H9 (cell line): ENCODE data around the gene SPAG17. TPM values are rescaled to one million over a fixed set of nuclear protein-coding genes. Genes with fewer than 3 reads are reported as not detected.

Experiments
- DNase-seq: peaks from one replicate; pipeline ENCODE4 v3.0.0-alpha.2; 2017
- H2AFZ ChIP-seq: one replicate; pipeline ENCODE4 v1.6.1; 2013; ENCODE audit warnings: mild to moderate bottlenecking, low read length, control low read depth, moderate library complexity
- H2AK5ac ChIP-seq: 2 replicates; pipeline ENCODE4 v1.6.1; 2013; ENCODE audit warnings: low read length, control low read depth, mixed read lengths; ENCODE audit not compliant: insufficient read length
- H2BK120ac ChIP-seq: one replicate; pipeline ENCODE4 v1.6.1; 2013; ENCODE audit warnings: low read depth, mild to moderate bottlenecking, low read length, control low read depth, inconsistent platforms; ENCODE audit not compliant: poor library complexity, severe bottlenecking
- H2BK12ac ChIP-seq: 2 replicates; pipeline ENCODE4 v1.6.1; 2013; ENCODE audit warnings: low read length, control low read depth, mixed read lengths, low read depth; ENCODE audit not compliant: insufficient read length
- H2BK15ac ChIP-seq: 2 replicates; pipeline ENCODE4 v1.6.1; 2013; ENCODE audit warnings: low read depth, low read length, control low read depth
- H2BK20ac ChIP-seq: one replicate; pipeline ENCODE4 v1.6.1; 2013; ENCODE audit warnings: low read depth, mild to moderate bottlenecking, low read length, control low read depth, inconsistent platforms; ENCODE audit not compliant: poor library complexity, severe bottlenecking
- H2BK5ac ChIP-seq: 2 replicates; pipeline ENCODE4 v1.6.1; 2013; ENCODE audit warnings: low read length, control low read depth, mixed read lengths; ENCODE audit not compliant: insufficient read length
- H3K14ac ChIP-seq: 2 replicates; pipeline ENCODE4 v1.6.1; 2013; ENCODE audit warnings: low read length, control low read depth; ENCODE audit not compliant: insufficient read depth
- H3K18ac ChIP-seq: 2 replicates; pipeline ENCODE4 v1.6.1; 2013; ENCODE audit warnings: low read depth, mild to moderate bottlenecking, mixed read lengths, low read length, control low read depth; ENCODE audit not compliant: insufficient read length
- H3K23ac ChIP-seq: 2 replicates; pipeline ENCODE4 v1.6.1; 2013; ENCODE audit warnings: low read length, control low read depth, mixed read lengths, low read depth; ENCODE audit not compliant: insufficient read length
- H3K23me2 ChIP-seq: 2 replicates; pipeline ENCODE4 v1.6.1; 2013; ENCODE audit warnings: low read depth, mild to moderate bottlenecking, mixed read lengths, low read length, control low read depth; ENCODE audit not compliant: insufficient read length, poor library complexity, severe bottlenecking
- H3K27ac ChIP-seq: 2 replicates; pipeline ENCODE4 v1.5.1; 2013; ENCODE audit warnings: low read length, control low read depth, mixed read lengths, low read depth; ENCODE audit not compliant: insufficient read length
- H3K27me3 ChIP-seq: 2 replicates; pipeline ENCODE4 v1.6.1; 2013; ENCODE audit warnings: low read length, control low read depth, inconsistent platforms; ENCODE audit not compliant: insufficient read depth
- H3K4ac ChIP-seq: 2 replicates; pipeline ENCODE4 v1.6.1; 2013; ENCODE audit warnings: low read depth, mild to moderate bottlenecking, control low read depth, inconsistent platforms, low read length, moderate library complexity
- H3K4me1 ChIP-seq: 2 replicates; pipeline ENCODE4 v1.6.1; 2013; ENCODE audit warnings: low read length, control low read depth, inconsistent platforms; ENCODE audit not compliant: insufficient read depth
- H3K4me2 ChIP-seq: 2 replicates; pipeline ENCODE4 v1.6.1; 2013; ENCODE audit warnings: low read length, control low read depth, mixed read lengths; ENCODE audit not compliant: insufficient read length, insufficient read depth
- H3K56ac ChIP-seq: 2 replicates; pipeline ENCODE4 v1.6.1; 2013; ENCODE audit warnings: low read depth, mild to moderate bottlenecking, mixed read lengths, low read length, control low read depth; ENCODE audit not compliant: insufficient read length
- H3K79me1 ChIP-seq: 2 replicates; pipeline ENCODE4 v1.6.1; 2013; ENCODE audit warnings: low read depth, mild to moderate bottlenecking, moderate library complexity, low read length, control low read depth, inconsistent platforms; ENCODE audit not compliant: insufficient read depth, poor library complexity, severe bottlenecking
- H3K79me2 ChIP-seq: 2 replicates; pipeline ENCODE4 v1.6.1; 2013; ENCODE audit warnings: low read length, control low read depth, inconsistent platforms; ENCODE audit not compliant: insufficient read depth
- H3K9ac ChIP-seq: 2 replicates; pipeline ENCODE4 v1.6.1; 2013; ENCODE audit warnings: low read length, control low read depth, mixed read lengths; ENCODE audit not compliant: insufficient read length; ENCODE audit errors: extremely low read depth
- H3K9me3 ChIP-seq: one replicate; pipeline ENCODE4 v1.6.1; 2013; ENCODE audit warnings: low read depth, low read length, inconsistent platforms; ENCODE audit not compliant: control insufficient read depth
- H3T11ph ChIP-seq: one replicate; pipeline ENCODE4 v1.6.1; 2013; ENCODE audit warnings: mild to moderate bottlenecking, low read length, control low read depth, inconsistent platforms
- H4K20me1 ChIP-seq: one replicate; pipeline ENCODE4 v1.6.1; 2013; ENCODE audit not compliant: control insufficient read depth, insufficient read length, insufficient read depth
- H4K5ac ChIP-seq: 2 replicates; pipeline ENCODE4 v1.6.1; 2013; ENCODE audit warnings: low read depth, mild to moderate bottlenecking, mixed read lengths, low read length, control low read depth; ENCODE audit not compliant: insufficient read length
- H4K8ac ChIP-seq: replicated peaks from 2 replicates; pipeline ENCODE4 v1.6.1; 2013; ENCODE audit warnings: low read length, control low read depth, mixed read lengths, low read depth; ENCODE audit not compliant: insufficient read length
- H4K91ac ChIP-seq: 2 replicates; pipeline ENCODE4 v1.6.1; 2013; ENCODE audit warnings: low read depth, mild to moderate bottlenecking, moderate library complexity, mixed read lengths, low read length, control low read depth; ENCODE audit not compliant: insufficient read length
- H3K27ac Mint-ChIP-seq, 3 experiments: 2 replicates in 2 of 3; 3 replicates in 1 of 3; pipeline ENCODE4 v1.8.0; 2020 to 2021; ENCODE audit warnings: mixed read lengths in 3 of 3, mild to moderate bottlenecking in 1 of 3, moderate library complexity in 1 of 3
- H3K27me3 Mint-ChIP-seq: 2 replicates; pipeline ENCODE4 v1.8.0; 2021; ENCODE audit warnings: low read depth, mild to moderate bottlenecking, moderate library complexity, mixed read lengths
- H3K36me3 Mint-ChIP-seq, 3 experiments: 2 replicates in 2 of 3; 3 replicates in 1 of 3; pipeline ENCODE4 v1.8.0; 2020 to 2021; ENCODE audit warnings: low read depth in 3 of 3, mixed read lengths in 3 of 3; ENCODE audit not compliant: insufficient read depth in 1 of 3
- H3K4me1 Mint-ChIP-seq, 2 experiments: 2 replicates each; pipeline ENCODE4 v1.8.0; 2020; ENCODE audit warnings: mixed read lengths in 2 of 2
- H3K4me3 Mint-ChIP-seq, 2 experiments: 2 replicates in 1 of 2; 3 replicates in 1 of 2; pipeline ENCODE4 v1.8.0; 2020 to 2021; ENCODE audit warnings: mild to moderate bottlenecking in 2 of 2, mixed read lengths in 2 of 2, moderate library complexity in 1 of 2
- H3K9me3 Mint-ChIP-seq, 2 experiments: 2 replicates in 1 of 2; 3 replicates in 1 of 2; pipeline ENCODE4 v1.8.0; 2020; ENCODE audit warnings: mild to moderate bottlenecking in 2 of 2, mixed read lengths in 2 of 2, moderate library complexity in 1 of 2
- WGBS: extraction: QIAGEN DNeasy Blood & Tissue Kit; methylation state at CpG from one replicate; pipeline ENCODE4 v1.1.7; 2013; ENCODE audit warnings: missing lambda C conversion rate, low lambda C conversion rate, mixed read lengths; ENCODE audit not compliant: insufficient read length; ENCODE audit errors: extremely low coverage; 5-methylcytosine and 5-hydroxymethylcytosine counted together
- total RNA-seq: library from RNA; stranded (reverse); gene quantifications from 2 replicates; pipeline ENCODE4 v1.2.1, GENCODE V29; 2021
- TF ChIP-seq, protein P1 (sequence below): fragments of 200-600 bp; sonication (generic); conservative IDR thresholded peaks from 3 replicates; pipeline ENCODE4 v1.8.0; 2021; ENCODE audit warnings: antibody characterized with exemption, mild to moderate bottlenecking

SPAG17 gene
- total RNA-seq, 1 experiment from 2014 or later: 0.37 TPM

- Histone ChIP-seq H3T11ph (no peak overlapping the region), H3K4ac (no peak overlapping the region), H4K20me1 (no peaks in the 10 kb centered on the region), H3K56ac (no peak overlapping the region), H2BK12ac (no peak overlapping the region), H3K27me3 (no peaks in the 10 kb centered on the region), H4K5ac (no peak overlapping the region), H3K79me1 (no peaks in the 10 kb centered on the region), H3K23me2 (no peaks in the 10 kb centered on the region), H3K27ac (no peak overlapping the region), H3K9me3 (no peaks in the 10 kb centered on the region), H3K4me1 (no peaks in the 10 kb centered on the region), H3K4me2 (no peak overlapping the region), H3K9ac (no peak overlapping the region), H2BK120ac (no peak overlapping the region), H4K91ac (no peak overlapping the region), H2AFZ (no peak overlapping the region), H2BK20ac (no peak overlapping the region), H4K8ac (no peak overlapping the region), H3K23ac (no peak overlapping the region), H2BK5ac (no peak overlapping the region), H3K18ac (no peak overlapping the region), H2AK5ac (no peak overlapping the region), H3K79me2 (no peaks in the 10 kb centered on the region), H3K14ac (no peak overlapping the region), H2BK15ac (no peak overlapping the region)
- Mint-ChIP-seq H3K27ac (no peak overlapping the region), H3K4me3 (no peak overlapping the region), H3K4me1 (peaks cover 5 to 9% of the 10 kb centered on the region in 2 experiments; a peak in 3 of 4 replicates), H3K27me3 (no peaks in the 10 kb centered on the region), H3K36me3 (no peaks in the 10 kb centered on the region; a peak in 1 of 7 replicates), H3K9me3 (no peaks in the 10 kb centered on the region)
- DNase-seq: no peak
- TF ChIP-seq, protein P1, sequence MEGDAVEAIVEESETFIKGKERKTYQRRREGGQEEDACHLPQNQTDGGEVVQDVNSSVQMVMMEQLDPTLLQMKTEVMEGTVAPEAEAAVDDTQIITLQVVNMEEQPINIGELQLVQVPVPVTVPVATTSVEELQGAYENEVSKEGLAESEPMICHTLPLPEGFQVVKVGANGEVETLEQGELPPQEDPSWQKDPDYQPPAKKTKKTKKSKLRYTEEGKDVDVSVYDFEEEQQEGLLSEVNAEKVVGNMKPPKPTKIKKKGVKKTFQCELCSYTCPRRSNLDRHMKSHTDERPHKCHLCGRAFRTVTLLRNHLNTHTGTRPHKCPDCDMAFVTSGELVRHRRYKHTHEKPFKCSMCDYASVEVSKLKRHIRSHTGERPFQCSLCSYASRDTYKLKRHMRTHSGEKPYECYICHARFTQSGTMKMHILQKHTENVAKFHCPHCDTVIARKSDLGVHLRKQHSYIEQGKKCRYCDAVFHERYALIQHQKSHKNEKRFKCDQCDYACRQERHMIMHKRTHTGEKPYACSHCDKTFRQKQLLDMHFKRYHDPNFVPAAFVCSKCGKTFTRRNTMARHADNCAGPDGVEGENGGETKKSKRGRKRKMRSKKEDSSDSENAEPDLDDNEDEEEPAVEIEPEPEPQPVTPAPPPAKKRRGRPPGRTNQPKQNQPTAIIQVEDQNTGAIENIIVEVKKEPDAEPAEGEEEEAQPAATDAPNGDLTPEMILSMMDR: no peak
- no CpG with 5 or more reads among the region's 1 CpG for WGBS
Measured at GRCh38 chr1:117985239-117985638, 199.8 kb downstream of the SPAG17 start.
